GM21526 (cell line): ENCODE data around the gene PARD3.

Experiments
- ATAC-seq: cut with Tn5 transposase; IDR thresholded peaks from one replicate; pipeline ENCODE4 v1.9.1; 2021; ENCODE audit warnings: moderate library complexity; ENCODE audit not compliant: unreplicated experiment, low FRiP score

The PARD3 gene

DNA sequence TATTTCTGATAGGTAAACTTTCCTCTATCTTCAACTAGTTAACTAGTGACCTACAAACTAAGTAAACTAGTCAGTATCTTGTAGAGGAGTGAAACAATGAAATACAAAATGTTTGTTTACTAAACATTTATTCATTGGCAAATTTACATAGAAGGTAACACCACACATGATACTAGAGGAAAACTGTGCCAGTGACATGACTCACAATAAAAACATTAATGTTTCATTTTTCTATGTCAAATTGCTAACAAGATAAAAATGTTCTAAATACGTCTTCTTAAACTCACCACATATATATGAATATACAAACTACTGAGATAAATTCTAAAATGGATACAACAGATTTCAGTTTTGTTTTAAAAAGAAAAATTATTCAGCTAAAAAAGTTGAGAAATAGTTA lies 471.3 kb downstream of the PARD3 start:
- ATAC-seq = no peak

DNA sequence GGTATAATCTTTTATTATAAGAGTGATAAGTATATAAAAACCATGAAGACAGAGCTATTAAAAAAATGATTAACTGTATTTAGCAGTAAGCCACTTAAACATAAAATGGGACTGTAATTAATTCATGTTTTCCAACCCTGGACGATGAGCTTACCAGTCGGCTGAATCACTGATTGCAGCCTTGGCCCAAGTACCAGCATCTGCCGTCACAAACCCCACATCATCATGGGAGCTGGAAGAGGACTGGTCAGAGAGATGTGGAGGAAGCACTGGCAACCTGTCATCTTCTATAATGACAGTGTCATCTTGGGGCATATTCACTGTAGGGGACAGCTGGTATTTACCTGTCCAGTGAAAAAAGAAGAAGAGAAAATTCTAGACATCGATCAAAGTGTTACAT lies 473.6 kb downstream of the PARD3 start:
- no peak for ATAC-seq

DNA sequence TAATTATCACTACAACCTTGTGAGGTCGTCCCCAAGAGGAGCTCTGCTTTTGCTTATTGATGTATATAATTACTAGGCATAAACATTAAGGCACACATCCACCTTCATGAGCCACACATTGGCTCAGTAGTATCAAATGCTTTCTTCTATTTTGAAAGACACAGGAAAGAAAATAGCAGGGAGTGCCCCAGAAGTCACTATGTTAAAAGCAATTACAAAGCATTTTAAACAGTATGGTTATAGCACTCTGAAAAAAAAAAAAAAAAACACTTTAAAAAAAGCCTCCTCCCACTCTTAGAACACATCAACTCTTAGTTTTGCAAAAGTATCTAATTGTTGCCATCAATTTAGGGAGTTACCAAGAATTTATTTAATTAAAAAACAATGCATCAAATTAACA lies 474.2 kb downstream of the PARD3 start:
- no peak for ATAC-seq

DNA sequence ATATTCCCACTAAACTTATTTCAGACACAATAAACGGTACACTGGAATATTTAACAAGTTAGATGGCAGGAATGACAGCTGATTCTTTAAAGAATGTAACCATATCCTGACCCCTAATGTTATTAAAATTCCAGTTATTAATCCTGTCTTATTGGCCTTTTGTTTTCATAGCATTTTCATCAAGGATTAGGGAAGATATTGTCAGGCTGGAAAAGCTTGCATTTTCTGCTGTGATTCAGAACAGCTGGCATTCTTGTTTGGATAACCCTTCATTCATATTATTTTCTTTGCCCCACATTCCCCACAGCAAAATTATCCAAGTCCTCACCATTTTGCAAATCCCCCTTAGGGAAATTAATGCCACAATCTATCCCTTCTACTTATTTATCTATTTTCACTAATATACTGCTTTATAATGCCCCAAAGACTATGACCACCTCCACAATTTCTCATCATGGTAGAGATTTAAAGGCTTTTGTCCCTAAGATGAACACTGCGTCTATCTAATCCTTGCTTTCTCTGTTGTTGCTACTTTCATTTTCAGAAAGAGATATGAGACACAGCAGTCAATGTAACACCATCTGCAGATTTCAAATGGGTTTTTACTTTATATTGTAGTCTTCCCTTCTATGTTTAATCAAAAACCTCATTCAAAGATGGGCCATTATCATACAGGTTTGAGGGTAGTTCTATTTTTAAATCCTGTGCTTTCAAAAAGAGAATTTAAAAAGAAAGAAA lies 475.1 kb downstream of the PARD3 start:
- no peak for ATAC-seq

DNA sequence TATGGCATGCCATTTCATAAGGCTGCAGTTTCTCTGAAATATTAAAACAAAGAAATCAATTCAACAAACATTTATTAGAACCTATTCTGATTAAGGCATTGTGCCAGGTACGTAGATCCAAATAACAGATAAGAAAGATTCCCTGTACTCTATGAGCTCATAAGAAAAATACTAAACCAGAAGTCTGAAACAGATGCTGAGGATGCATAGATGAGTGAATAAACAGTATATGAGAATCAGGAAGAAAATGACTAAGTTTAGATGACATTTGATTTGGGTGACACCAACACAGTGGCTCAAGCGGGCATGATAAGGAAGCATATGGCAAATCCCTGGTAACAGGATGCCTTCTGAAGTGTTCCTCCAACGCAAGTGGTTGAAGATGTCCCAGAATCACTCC lies 477.2 kb downstream of the PARD3 start:
- ATAC-seq = no peak

DNA sequence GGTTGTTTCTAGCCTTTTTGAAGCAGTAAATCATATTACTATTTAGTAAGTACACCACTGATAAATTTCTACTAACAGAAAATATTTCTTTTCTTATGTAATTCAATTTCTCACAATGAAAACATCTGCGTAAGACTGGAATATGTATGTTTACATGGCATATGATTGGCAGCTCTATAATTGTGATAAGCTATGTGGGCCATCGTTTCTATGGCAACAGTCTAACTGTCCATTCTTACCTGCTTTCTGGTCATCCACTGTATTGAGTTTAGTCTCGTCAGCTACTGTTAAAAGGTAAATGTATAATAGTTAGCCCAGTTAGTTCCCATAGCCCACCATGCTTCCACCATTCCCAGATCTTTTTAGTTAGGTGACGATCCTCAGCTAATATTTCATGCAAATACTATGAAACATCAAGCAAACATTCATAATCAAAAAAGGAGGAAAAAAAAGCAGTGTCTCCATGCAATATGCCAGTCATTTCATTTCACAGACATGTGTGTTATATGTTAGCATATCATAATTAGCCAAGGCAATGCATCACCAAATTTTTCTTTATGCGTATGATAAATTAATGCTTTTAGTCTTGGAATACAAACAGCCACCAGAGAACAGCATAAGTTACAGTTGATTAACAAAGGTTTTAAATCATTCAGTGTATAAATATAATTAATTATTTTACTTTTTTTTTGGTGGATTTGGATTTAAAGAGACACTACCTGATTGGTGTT lies 479.0 kb downstream of the PARD3 start:
- no peak for ATAC-seq

DNA sequence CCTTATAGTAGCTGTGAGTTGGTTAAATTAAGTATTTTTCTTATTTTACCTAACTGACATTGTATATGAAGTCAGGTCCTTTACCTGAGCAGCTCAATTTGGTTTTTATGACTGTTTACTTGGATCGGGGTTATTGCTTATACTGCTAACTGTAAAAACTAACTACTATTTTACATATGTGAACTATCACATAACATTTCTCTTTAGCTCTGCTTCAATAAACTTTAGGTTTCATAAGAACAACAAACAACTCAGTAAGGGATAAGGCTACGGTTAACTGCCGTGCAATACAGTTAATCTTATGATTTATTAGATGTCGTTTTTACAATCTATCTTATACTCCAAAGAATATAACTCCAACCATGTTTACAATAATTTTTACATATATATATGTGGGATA lies 480.2 kb downstream of the PARD3 start:
- no peak for ATAC-seq

DNA sequence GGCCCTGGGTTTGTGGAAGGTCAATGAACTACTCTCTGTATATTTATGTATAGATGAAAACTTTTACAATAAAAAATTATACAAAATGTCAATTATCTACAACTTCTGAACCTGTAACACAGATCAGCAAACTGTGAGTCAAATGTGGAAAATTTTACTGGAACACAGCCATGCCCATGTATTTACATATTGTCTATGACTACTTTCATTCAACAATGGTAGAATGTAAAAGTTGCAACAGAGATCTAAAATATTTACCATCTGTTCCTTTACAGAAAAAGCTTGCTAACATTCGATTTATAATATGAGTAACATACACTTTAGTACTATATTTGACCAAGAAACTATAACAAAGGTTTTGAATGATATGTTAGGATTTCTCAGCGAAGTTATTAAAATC lies 481.6 kb downstream of the PARD3 start:
- ATAC-seq = no peak

DNA sequence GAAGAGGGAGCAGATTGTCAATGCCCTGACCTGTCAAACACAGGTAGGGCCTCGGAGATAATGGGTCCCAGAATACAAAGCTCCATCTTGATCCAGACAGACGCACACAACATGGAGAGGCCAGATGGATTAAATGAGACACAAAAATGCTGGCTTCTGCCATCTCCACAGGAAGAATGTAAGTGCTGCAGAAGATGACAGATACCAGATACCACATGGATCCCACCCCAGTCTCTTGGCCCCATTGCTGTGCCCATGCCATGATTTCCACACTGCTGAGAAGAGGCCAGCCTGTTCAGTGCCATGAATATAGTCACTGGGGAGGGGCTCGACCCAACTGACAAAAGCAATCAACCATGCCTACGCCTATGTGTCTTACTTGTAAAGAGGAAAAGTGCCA lies 487.9 kb downstream of the PARD3 start:
- no peak for ATAC-seq

DNA sequence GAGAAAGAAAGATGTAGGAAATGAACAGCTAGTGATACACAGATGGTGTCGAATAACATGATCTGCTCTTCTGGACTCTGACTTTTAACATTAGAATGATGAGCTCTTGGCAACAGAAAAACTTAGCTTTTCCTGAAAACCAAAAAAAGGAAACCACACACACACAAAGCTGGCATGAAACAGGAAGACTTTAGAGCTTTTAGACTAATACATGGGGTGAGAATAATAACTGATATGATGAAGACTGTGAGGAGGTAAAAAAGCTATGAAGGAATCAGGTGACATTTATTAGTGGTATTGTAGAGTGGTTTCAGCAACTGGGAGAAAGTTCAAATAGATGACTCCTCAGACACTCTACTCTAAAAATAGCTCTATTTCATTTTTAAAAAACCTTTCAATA lies 491.9 kb downstream of the PARD3 start:
- ATAC-seq = no peak

DNA sequence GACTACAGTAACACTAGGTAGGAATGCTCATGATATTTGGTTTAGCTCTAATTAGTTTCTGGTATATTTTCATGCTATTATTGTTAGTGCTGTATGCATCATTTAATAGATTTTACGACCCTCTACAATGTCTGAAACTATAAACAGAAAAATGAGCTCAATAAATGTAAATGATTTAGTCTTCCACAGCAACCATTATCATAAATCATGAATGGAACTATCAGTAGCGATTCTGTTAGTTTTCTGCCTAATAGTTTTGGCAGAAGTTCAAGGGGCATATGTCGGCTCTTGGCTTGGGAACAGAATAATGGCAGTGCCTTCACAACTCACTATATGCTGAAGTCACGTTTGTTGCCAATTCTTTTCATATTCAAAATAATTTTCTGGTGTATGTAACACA lies 494.8 kb downstream of the PARD3 start:
- ATAC-seq = no peak

DNA sequence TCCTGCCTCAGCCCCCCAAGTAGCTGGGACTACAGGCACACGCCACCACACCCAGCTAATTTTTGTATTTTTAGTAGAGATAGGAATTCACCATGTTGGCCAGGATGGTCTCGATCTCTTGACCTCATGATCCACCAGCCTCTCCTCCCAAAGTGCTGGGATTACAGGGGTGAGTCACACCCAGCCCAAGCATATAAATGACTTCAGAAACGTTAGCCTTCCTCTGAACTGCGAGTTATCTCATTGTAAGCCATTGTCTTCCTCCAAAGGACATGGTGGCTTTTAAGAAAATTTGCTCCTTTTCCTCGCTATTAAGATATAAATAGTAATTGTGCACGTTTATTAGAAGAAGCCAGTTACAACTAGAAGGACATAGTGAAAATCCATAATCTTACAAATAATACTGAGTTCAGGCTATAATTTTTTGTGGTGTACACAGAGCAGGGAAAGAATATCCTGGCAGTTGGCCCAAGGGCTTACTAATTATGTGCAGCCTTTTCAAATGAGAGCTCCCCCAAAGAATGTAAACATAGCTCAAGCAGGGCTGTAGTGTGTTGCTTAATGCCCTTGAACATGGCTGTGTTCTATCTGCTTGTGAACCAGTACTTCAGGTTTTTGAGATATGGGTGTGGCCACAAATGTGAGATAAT lies 495.8 kb downstream of the PARD3 start:
- ATAC-seq = no peak

DNA sequence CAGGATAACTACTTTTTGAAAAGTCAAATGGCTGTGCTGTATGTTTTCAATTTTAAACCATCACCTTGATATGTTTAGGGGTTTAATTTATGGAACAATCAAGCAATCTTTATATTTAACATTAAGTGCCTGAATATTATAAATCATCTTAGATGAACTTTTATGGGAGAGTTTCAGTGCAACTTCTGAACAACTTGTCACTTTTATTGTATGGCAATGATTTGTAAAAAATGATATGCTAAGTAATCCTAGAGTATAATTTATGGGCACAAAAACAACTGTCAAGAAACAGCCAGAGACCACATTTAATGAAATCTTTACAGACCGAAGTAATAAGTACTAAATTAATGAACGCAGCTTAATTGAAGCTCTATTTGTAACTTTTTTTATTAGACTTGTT lies 498.9 kb downstream of the PARD3 start:
- no peak for ATAC-seq

DNA sequence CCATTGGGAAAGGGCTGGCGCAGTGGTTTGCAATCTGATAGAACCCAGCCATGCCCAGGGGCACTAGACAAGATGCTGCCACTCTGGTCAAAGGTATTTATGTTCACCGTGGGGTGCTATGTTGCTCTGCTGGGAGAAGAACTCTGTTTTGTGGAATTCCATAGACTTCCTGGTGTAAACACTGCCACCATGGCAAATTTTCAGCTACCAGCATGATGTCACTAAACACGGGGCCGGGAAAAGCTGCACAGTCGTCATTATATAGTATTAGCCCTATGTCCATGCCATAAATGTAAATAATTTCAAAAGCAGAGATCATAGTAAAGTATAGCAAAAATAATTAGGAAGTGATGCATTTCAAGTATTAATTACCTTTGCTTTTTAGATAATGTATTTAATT lies 500.6 kb downstream of the PARD3 start:
- ATAC-seq = no peak

DNA sequence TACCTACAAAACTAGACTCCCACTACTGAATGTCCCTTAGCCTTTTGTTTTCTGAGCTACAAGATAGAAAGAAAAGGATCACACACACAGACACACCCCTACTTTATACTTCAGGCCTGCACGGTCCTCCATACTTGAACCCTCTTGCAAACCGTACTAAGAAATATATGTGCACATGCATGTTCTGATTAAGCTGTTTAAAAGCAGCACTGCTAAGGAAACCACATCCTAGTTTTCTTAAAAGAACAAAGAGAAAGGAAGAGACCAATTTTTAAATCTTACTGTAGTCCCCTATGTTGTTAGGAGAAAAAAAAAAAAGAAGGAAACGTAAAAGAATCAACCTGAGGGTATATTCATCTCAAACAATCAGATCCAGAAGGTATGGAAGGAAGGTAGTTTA lies 501.2 kb downstream of the PARD3 start:
- ATAC-seq = no peak

DNA sequence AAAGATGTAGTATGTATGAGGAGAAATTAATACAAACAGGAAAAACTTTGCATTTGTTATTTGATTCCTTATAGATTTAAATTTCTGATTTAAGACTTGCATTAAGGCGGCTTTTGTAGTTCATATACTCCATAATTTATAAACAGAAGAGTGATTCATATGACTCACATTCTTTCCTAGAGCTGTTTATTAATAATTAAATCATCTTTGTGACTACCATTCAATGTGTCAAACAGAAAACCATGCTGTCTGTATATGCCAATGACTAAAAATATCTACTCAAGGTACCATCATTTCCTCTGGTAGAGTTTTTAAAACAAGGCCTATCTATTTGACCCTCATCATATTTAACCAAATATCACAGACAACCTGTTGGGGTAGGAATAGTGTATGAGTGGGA lies 501.7 kb downstream of the PARD3 start:
- ATAC-seq = no peak

DNA sequence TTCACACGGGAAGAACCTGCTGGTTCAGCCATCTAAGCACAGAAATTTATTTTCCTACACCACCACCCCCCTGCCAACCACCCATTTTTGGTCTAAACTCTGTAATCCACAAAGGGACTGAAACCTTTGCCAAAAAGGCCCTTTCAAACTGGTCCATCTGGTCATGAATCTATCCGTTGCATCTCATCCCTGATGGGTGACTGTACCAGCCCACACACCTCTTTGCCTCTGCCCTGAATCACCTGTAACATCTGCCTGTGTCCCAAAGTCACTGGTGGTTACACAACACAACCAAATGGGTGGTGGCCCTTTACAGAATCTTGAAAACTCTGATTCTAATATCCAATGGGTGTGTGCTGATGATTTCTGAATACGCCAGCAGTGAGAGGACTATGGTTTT lies 503.4 kb downstream of the PARD3 start:
- no peak for ATAC-seq

DNA sequence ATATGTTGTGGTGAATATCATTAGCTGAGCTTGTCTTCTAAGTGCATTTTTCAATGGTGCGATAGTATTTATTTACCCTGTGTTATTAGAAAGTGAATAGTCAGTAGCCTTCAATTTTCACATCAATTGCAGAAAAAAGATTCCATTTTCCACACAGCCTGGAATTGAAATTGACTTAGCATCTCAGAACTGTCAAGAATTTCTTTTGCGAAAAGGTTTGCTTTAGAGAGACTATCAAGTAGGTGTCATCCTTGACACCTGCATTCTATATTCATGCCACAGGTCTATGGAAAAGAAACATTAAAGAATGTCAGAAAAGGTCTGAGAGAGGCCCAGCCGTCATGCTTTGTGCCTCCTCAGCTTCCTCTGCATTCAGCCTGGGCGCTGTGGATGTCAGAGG lies 504.9 kb downstream of the PARD3 start:
- ATAC-seq = no peak

DNA sequence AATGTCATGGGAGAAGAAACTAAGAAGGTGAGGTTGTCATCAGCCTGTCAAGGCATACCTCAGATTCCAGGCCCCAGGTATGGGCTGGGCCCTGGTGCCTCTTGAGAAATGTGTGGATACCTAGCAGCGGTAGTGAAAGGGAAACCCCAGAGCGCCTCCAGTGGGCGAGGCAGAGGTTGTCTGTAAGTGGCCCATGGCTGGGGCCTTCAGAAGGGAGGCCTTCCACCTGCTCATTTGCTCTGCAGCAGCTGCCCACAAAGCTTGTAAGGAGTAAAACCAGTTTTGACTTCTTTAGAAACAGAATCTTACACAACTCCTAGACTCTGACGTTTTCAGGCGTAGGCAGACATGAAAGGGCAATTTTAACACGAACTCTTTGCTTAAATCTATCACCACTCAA lies 509.9 kb downstream of the PARD3 start:
- no peak for ATAC-seq

DNA sequence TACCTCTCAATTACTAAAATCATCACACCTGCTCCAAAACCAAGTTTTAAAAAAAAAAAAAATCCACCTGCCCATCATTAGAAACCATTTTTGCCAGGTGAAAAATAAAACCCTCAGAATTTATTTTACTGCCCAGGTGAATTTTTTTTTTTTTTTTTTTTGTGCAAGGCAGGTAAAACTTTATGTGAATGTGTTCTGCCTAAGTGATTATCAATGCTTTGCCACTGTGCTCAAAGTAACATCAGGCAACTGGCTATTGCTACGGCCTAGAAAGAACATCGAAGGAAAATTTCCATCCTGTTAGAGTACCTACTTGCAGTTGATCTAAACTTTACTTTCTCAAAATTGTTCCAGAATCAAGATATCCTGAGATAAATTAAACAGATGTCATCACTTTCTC lies 512.1 kb downstream of the PARD3 start:
- ATAC-seq = no peak

DNA sequence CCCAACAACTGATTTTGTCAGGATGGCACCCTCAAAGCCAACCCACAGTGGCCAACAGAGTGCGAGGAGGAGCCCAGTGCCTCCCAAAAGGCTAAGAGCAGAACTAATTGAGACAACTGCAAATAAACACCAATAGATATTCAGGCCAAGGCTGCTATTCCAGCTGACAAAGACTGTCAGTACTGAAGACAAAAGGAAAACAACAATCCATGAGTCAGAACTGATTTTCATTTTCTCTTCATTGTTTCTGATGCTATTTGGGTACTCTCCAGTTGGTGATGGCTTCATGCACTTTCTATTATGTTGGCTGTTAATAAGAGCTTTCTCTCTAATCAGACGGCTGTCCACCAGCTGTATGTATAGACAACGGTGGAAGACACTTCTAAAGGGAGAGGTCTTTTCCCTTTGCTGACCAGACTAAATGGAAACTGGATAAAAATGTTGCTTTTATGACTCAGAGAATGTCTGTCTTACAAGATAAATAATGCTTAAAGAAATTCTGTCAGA lies 515.9 kb downstream of the PARD3 start:
- ATAC-seq = no peak

DNA sequence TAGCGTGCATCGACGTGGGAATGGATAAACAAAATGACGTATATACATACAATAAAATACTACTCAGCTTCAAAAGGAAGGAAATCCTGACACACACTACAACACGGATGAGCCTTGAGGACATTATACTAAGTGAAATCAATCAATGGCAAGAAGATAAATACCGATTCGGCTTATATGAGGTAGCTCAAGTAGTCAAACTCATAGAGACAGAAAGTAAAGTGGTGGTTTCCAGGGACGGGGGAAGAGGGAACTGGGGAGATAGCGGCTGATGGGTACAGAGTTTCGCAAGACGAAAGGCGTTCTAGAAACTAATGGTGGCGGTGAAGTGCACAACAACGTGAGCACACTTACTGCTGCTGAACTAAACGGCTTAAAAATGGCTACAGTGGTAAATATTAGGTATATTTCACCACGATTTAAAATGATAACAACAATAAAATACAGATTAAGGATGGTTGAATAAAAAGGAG lies 516.7 kb downstream of the PARD3 start:
- ATAC-seq = no peak
